Measurements from ENCODE around the gene FAM107B.
"Not testable (repeated sequence)": the region's sequence is repeated elsewhere in the genome, so short reads cannot be mapped to it uniquely, and the experiment has no call there.

The FAM107B gene

DNA sequence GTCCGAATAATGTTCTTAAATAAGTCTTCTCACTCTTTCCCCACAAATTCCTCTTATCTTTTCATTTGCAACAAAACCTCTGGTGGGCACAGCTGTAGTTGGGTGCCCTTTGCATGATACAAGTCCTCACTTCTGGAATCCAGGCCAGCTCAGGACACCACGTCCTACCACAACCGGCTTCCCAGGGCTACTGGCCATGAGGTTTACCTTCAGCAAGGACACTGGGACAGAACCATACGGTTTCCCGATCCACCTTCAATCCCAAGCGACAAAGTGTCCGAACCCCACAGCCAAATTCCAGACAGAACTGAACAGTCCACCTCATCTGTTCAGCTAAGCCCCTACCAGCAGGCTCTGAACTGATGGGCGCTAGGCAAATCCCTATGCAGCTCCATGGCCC lies 174.6 kb downstream of the FAM107B start:
- DNase-seq (ENCODE audit: low spot score): no peak

DNA sequence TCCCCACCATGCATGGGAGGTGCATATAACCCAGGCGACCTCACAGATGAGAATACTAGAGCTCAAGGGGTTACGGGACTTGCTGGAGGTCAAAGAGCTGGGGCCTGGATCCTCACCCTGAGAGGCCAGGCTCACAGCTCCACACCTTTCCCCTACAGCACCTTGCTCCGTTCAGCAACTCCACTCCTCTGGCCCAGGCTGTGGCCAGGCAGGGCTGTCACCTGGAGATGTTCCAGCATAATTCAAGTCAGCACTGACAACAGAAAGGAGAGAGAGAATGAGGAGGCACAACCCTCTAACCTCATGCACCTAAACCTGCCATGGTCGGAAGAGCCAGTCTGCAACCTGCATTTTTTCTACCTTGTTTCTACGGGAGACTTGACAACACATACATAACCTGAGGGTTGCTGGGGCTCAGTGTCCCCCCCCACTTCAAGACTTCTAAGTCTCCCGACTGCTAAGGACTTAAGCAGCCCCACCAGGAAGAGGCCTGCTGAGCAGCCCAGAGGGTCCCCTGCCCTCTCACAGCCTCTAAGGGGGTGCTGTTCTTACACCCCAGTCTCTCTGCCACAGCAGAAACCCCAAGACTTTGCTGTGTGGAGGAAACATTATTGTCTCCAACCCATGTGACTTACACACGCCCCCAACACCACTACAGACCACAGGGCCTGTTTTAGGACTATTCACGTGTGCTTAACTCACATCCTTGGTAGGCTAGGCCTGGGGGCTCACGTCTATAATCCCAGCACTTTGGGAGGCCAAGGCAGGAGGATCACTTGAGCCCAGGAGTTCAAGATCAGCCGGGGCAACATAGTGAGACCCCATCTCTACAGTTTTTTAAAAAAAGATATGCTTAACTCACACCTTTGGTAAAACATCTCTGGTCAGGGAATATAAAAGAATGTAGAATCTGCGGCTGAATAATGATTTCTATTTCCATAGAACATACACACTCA lies 175.6 kb downstream of the FAM107B start:
- DNase-seq (ENCODE audit: low spot score): no peak

DNA sequence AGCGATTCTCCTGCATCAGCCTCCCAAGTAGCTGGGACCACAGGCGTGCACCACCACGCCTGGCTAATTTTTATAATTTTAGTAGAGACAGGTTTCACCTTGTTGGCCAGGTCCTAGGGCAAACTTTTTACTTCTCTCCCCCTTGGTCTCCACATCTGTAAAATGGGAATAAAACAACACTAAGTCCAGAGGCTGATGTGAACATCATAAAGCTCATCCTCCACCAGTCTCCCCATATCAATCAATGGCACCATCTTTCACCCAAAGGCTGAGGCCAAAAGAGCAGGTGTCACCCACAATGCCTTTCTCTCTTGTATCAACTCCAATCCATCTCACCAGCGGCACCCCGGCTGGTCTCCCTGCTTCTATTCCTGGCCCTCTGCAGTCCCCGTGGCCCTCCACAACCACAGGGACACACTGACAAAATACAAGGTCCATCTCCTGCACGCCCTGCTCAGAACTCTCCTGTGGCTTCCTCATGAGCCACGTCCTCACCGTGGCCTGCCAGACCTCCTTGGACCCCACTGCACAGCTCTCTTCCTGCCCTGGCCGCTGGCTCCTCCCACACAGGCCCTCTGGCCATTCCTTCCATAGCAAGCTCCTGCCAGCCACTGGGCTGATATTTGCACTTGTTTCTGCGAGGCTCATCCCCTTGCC lies 179.0 kb downstream of the FAM107B start:
- no peak for DNase-seq (ENCODE audit: low spot score)

DNA sequence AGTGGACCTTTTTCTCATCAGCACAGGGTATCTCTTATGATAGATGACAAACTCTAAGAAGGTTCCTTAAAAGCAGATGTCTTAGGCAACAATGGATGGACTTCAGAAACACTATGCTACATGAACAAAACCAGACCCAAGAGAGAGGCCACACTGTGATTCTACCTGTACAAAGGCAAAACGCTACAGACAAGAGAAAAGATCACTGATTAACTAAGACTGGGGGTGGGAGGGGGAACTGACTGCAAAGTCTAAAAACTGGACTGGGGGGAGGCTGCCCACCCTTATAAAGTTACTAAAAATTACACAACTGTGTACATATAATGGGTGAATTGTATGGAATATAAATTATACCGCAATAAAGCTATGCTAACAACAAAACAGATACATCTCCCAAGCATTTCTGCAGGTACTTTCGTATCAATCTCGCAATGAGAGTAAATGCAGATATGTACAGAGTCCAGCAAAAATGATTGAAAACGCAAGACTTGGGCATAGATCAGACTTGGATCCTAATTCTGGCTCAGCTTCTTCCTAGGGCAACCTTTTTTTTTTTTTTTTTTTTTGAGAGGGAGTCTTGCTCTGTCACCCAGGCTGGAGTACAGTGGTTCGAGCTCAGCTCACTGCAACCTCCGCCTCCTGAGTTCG lies 179.7 kb downstream of the FAM107B start:
- DNase-seq (ENCODE audit: low spot score): no peak

DNA sequence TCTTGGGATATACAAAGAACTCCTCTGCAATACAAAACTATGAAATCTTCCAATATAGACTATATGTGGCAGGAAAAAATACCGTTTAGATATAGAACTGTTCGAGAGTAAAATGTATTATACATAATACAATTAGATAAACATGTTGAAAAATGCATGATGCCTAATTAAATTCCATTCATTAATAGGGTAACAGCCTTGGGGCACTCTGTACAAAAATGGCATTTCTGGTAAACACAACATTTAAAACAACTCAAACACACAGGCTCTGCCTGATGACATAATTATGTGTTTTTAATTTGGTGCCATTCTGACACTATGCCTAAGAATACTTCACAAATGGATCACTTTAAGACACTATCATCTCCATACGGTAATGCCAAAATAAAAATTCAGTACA lies 180.9 kb downstream of the FAM107B start:
- DNase-seq (ENCODE audit: low spot score): no peak

DNA sequence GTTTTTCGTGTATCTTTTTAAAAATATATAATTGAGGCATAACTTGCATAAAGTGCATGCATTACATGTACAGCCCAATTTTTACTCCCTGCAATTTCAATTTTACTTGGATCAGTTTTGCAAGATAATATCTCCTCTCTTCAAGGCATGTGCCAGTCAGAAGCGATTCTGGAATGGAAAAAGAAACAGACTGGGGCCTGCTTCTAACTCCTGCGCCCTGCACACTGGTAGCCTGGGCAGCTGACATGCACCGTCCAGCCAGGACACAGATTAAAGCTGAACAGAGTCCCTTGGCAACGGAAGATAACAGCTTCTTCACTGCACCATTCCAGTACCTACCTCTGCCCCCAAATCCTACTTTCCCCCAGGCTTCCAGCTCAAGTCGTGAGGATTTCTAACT lies 182.1 kb downstream of the FAM107B start:
- DNase-seq (ENCODE audit: low spot score): no peak

DNA sequence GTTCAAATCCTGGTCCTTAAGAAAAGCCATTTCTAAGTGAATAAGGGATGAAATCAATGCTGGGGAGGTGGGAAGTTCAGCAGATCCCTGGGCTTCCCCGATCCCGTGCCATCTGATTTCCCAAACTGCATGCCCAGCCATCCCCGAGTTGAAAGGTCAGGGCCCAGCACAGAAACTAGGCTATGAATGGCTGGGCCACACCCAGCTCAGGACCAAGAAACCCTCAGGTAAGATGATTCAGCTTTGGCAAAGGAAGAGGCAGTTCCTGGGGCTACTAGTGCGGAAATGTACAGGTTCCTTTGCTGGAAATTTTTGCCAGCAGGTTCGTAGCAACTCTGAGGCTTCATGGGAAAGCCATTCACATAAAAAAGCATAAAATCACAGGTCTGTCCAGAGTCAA lies 182.7 kb downstream of the FAM107B start:
- no peak for DNase-seq (ENCODE audit: low spot score)

DNA sequence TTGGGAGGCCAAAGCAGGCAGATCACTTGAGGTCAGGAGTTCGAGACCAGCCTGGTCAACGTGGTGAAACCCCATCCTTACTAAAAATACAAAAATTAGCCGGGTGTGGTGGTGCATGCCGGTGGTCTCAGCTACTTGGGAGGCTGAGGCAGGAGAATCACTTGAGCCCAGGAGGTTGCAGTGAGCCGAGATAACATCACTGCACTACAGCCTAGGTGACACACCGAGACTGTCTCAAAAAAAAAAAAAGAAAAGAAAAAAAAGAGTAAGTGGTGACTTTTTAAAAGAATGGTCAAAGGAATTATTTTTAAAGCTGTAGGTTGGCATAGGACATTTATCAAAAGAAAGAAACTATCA lies 185.8 kb downstream of the FAM107B start:
- DNase-seq (ENCODE audit: low spot score): not testable (repeated sequence)

DNA sequence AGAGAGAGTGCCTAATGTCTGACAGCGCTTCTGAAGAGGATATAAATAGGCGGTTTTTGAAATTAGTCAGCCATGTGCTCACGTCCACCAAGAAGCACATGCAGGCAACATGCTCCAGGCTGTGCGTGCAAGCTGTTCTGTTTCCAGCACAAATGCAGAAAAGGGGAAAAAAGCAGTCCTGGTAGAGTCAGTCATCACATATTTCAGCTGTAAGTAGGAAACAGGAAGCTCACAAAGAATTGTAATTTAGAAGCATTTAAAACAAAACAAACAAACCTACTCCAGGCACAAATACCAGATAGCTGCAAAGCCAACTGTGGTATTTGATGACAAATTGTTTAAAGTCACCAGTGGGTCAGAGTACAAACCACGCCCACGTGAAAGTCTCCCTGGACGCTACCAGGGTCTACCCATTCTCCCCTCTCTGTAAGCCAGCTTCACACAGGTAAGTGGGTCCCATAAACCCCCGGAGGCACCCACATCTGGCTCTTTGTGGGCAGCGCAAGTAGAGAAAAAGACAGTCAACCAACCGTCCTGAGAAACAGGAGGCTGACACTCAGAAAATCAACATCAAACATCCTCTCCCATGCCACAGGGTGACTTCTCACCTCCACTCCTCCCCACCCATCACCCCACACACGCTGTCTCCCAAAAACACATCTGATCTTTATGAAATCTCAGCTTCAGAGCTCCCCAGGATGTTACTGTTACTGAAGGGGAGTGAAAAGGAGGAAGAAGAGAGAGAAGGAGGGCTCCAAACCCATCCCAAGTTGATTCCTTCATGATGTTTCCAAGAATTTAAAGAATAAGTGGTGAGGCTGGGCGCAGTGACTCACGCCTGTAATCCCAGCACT lies 186.4 kb downstream of the FAM107B start:
- DNase-seq (ENCODE audit: low spot score): peak; percentile 57

DNA sequence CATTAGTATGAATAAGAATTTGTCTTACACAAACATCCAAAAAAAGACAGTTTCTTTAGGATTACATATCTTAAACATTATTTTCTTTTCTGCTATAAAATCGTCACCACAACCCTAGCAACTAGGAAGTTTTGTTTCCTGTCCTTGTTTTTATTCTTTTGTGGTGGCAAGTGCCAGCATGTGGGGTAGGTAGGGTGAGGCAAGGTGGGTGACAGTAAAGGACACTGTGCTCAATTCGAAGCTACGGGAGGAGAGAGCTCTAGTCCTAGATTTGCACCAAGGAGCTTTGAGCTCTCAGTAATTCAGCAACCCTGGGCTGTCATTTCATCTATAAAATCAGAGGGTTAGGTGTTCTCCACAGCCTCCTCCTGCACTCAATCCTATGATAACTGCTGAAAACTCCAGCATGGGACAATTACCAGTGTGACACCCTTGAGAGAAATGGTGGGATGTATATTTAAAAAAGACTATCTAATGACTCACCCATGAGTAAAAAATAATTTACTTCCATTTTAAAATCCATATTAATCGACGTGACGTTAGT lies 187.1 kb downstream of the FAM107B start:
- DNase-seq (ENCODE audit: low spot score): no peak

DNA sequence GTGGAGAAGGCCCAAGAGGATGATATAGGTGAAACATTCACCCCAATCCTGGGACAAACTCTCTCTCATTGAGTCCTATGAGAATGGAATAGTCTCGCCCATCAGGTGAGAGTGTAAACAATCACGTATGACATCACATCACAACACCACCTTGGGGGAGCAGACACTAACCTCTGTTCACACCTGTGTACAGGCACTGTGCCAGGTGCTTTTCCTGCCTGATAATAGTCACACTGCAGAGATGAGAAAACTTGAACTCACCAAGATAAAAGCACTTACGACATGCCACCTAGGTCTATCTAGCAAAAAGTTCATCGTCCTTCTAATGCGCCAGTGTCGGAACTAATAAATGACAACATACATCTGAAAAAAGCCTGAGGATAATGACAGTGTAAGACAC lies 187.8 kb downstream of the FAM107B start:
- peak; percentile 82 for DNase-seq (ENCODE audit: low spot score)

DNA sequence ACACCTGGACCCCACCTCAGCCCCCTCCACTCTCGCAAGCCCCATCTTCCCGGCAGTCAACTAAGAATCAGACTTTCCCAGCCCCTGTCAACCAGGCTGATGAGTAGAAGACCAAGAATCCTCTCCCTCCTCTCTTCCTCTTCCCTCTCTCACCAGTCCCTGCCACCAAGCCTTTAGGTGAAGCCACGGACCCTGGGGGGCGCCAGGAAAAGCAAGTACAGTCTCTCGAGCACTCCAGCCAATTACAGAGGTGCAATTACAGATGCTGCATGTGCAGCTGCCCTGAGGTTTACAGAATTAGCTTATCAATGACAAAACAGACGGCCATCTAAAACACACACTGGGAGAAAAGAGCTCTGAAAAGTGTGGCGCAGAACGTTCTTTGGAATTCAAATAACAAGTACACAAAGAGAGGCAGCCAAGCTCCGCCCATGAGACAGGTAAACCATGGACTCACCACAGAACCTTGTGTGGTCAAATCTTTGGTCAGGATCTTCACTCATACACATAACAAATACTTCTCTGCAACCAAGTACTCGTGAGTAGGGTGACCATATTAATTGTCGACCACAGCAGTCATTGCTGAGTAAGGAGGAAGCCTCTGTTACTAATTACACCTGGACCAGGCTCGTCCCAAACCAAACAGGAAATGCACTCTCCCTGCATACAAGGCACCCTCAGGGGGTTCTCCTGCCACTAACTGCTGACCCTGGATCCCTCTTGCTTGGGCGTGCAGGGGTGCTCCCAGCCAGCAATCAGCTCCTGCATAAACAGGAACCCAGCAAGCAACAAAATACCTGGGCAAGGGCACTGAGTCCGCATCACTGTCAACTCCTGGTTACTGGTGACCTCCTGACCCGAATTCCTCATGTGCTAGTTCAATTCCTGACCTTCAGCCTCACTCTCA lies 189.2 kb downstream of the FAM107B start:
- no peak for DNase-seq (ENCODE audit: low spot score)

DNA sequence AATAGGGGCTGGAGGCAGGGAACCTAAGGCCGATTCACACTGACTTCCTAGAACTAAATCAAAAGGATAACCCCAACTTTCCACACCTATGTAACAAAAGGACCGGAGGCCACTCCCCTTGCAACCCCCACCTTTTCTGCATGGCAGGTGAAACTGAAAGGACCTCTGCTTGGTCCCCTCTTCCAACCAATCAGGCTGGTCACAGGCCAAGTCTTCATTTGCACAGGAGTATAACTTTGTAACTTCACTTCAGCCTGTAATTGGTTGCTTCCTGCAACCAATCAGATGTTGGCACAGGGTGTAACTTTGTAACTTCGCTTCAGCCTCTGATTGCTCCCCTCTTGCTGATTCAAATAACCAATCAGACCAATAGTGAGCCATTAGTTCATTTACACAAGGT lies 190.0 kb downstream of the FAM107B start:
- no peak for DNase-seq (ENCODE audit: low spot score)

DNA sequence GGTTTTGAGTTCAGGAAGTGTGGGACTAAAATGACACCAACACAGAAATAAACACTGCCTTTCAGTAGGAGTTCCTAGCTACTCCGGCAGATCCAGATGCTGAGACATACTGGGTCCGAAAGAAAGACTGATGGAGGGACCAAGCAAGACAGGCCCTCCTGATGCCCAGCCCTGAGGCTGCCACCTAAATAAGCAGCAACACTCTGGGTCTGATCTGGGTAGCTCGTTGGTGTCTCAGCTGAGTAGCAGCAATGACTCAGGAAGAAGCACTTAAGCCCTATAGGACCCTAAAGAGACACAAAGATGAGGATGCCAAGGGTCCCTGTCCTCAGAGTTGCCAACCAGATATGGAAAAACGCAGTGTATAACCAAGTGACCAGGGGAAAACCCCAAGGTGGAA lies 190.7 kb downstream of the FAM107B start:
- DNase-seq (ENCODE audit: low spot score): no peak

DNA sequence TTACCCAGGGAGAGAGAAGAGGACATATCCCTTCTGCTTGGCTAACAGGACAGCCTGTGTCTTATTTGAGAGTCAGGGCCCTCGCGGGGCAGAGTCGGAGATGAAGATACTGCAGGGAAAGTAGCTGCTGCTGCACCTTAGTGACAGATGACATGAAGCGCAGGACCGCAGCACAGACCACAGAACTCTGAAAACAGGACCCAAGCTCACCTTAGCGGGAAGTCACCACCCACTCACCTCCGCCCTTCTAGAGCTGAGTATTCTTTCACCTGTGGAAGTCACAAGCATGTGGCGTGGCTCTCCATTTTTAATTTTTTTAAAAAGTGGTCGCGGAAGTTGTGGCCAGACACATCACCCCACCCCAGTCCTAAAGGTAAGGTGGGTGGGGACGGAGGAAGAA lies 191.4 kb downstream of the FAM107B start:
- peak; percentile 84 for DNase-seq (ENCODE audit: low spot score)

DNA sequence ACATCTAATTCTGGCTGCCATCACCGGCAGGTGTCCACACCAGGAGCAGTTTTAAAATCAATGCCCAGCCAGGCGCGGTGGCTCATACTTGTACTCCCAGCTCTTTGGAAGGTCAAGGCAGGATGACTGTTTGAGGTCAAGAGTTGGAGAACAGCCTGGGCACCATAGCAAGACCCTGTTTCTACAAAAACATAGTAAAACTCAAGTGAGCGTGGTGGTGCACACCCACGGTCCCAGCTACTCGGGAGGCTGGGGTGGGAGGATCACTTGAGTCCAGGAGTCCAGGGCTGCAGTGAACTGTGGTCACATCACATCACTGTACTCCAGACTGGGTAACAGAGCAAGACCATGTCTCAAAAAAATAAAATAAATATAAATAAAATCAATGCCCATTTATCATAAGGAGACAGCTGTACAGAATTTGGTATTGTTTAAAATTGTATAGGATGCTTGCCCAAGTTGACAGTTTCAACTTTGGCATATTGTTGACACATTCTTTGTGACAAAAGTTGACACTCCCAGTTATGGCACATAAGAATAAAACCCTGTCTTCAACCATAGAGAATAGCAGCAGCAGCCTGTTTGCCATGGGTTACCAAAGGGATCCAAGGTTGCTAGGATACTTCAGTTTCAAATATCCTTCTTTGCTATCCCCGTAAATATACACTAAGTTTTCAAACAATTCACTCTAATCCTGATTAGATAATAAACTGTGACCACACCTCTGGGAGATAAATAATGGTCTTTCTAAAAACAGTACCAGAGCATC lies 193.0 kb downstream of the FAM107B start:
- DNase-seq (ENCODE audit: low spot score): no peak

DNA sequence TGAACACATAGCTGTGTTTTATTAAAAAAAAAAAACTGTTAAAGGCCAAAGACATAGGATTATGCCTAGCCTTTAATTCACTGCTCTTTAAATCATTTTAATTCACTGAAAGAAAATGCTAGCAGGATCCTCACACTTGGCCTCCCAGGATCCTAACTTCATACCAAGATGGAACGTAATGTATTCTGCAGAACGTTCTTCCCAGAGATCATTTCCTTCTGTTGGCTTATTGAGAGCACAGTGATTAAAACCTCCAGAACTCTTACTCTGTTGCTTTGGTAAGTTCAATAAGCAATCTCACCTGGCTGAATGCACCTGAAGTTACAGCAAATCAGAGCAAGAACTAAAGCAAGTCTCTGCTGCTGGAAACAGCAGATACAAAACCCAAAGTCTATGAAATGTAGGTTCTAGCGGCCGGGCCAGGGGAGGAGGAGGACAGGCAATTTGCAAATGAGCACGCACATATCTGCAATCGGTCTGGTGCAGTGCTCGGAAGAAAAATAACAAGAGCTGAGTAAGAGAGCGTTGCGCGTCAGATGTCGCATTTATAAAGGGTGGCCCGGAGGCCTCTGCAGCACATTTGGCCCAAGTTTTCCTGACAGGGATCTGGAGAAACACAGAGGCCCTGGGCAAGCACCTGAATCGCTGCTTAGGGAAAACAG lies 193.9 kb downstream of the FAM107B start:
- no peak for DNase-seq (ENCODE audit: low spot score)

DNA sequence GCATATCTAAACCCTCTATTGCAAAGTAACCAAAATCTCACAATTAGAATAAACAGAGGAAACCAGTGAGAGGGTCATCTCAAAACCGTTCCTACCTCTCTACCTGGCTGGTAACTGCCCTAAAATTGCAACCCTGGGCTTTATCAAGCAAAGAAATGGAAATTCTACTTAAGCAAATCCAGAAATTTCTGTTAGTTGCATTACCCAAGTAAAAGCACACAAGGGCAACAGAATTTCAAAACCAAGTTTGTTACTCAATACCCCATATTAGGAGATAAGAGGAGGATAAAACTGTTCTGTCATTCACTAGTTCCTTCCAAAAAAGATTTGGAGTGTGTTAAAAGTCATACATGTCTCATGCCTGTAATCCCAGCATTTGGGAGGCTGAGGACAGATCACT lies 195.3 kb downstream of the FAM107B start:
- no peak for DNase-seq (ENCODE audit: low spot score)
